Astrocyte (in vitro differentiated cells and primary cell): ENCODE data around the gene RMI2. TPM values are rescaled to one million over a fixed set of nuclear protein-coding genes. Genes with fewer than 3 reads are reported as not detected.

ENCODE experiments used
- DNase-seq: peaks from one replicate; pipeline ENCODE4 v3.0.0-alpha.2; 2010; ENCODE audit warnings: low read depth
- FAIRE-seq: peaks from 2 replicates; lab custom pipeline; 2011; peaks lifted over from hg19 to GRCh38; lab: Jason Lieb, UNC
- H2AFZ ChIP-seq: 2 replicates; pipeline ENCODE4 v1.6.0; 2012; ENCODE audit warnings: low read depth, low read length, inconsistent platforms
- H3K27ac ChIP-seq: 2 replicates; pipeline ENCODE4 v1.5.1; 2011; ENCODE audit warnings: low read depth, low read length, inconsistent platforms
- H3K27me3 ChIP-seq: 2 replicates; pipeline ENCODE4 v1.6.0; 2011; ENCODE audit warnings: low read length, inconsistent platforms; ENCODE audit not compliant: insufficient read depth
- H3K36me3 ChIP-seq: 2 replicates; pipeline ENCODE4 v1.5.1; 2011; ENCODE audit warnings: low read length, inconsistent platforms; ENCODE audit not compliant: insufficient read depth
- H3K4me1 ChIP-seq: 2 replicates; pipeline ENCODE4 v1.5.1; 2011; ENCODE audit warnings: low read length, inconsistent platforms; ENCODE audit not compliant: insufficient read depth
- H3K4me2 ChIP-seq: 2 replicates; pipeline ENCODE4 v1.6.0; 2012; ENCODE audit warnings: low read length, inconsistent platforms
- H3K4me3 ChIP-seq: 2 replicates; pipeline ENCODE4 v1.5.1; 2011; ENCODE audit warnings: low read depth, mild to moderate bottlenecking, low read length, inconsistent platforms; ENCODE audit not compliant: insufficient read depth
- H3K79me2 ChIP-seq: 2 replicates; pipeline ENCODE4 v1.6.0; 2012; ENCODE audit warnings: mild to moderate bottlenecking, low read length, inconsistent platforms; ENCODE audit not compliant: insufficient read depth
- H3K9ac ChIP-seq: 2 replicates; pipeline ENCODE4 v1.6.0; 2012; ENCODE audit warnings: mild to moderate bottlenecking, low read length, inconsistent platforms
- H3K9me3 ChIP-seq: 2 replicates; pipeline ENCODE4 v1.5.1; 2012; ENCODE audit warnings: low read depth, mild to moderate bottlenecking, low read length, inconsistent platforms; ENCODE audit not compliant: insufficient read depth
- H4K20me1 ChIP-seq: 2 replicates; pipeline ENCODE4 v1.6.0; 2012; ENCODE audit warnings: low read length, inconsistent platforms; ENCODE audit not compliant: insufficient read depth
- H3K27ac Mint-ChIP-seq: one replicate; pipeline ENCODE4 v1.8.0; 2021; ENCODE audit warnings: mild to moderate bottlenecking, mixed read lengths; ENCODE audit not compliant: unreplicated experiment
- H3K27me3 Mint-ChIP-seq: one replicate; pipeline ENCODE4 v1.8.0; 2021; ENCODE audit warnings: low read depth, mixed read lengths; ENCODE audit not compliant: unreplicated experiment
- H3K36me3 Mint-ChIP-seq: one replicate; pipeline ENCODE4 v1.8.0; 2021; ENCODE audit warnings: low read depth, mixed read lengths; ENCODE audit not compliant: unreplicated experiment
- H3K4me1 Mint-ChIP-seq: one replicate; pipeline ENCODE4 v1.8.0; 2021; ENCODE audit warnings: low read depth, mixed read lengths; ENCODE audit not compliant: unreplicated experiment
- H3K4me3 Mint-ChIP-seq: one replicate; pipeline ENCODE4 v1.8.0; 2021; ENCODE audit warnings: mild to moderate bottlenecking, moderate library complexity, mixed read lengths; ENCODE audit not compliant: unreplicated experiment
- H3K9me3 Mint-ChIP-seq: one replicate; pipeline ENCODE4 v1.8.0; 2021; ENCODE audit warnings: mild to moderate bottlenecking, mixed read lengths; ENCODE audit not compliant: unreplicated experiment
- CTCF ChIP-seq: IDR thresholded peaks from 2 replicates; pipeline ENCODE4 v1.5.1; 2011; ENCODE audit warnings: low read depth, mild to moderate bottlenecking, inconsistent platforms, low read length, moderate library complexity; ENCODE audit not compliant: insufficient read depth
- EZH2 ChIP-seq: IDR thresholded peaks from 2 replicates; pipeline ENCODE4 v1.6.1; 2012; ENCODE audit warnings: mild to moderate bottlenecking, low read length, inconsistent platforms; ENCODE audit not compliant: insufficient read depth
- total RNA-seq: library from RNA; stranded (reverse); gene quantifications from 2 replicates; pipeline ENCODE4 v1.2.1, GENCODE V29; 2021

RMI2 gene
- total RNA-seq, 1 donor from 2014 or later, result 7.8 TPM

DNA sequence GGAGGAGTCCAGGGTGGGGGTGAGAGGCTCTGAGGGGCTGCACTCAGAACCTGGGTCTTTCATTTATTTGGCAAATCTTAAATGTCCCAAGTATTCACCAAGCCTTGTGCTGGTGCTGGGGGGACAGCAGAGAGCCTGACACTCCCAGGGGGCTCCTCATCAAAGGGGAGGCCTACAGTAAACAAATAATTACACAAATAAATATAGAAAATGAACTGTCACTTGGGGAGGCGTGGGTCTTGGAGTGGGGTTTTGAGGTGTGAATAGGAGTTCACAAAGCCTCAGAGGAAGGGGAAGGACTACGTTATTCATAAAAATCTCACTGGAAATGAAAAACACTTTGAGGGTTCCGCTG lies 48.9 kb upstream of the RMI2 start:
- TF ChIP-seq EZH2 (no peak), CTCF (no peak)
- Histone ChIP-seq H3K4me2 (no peak overlapping the region), H3K79me2 (no peaks in the 10 kb centered on the region), H3K27ac (no peak overlapping the region), H3K4me1 (peaks cover 15% of the 10 kb centered on the region), H2AFZ (no peak overlapping the region), H3K9me3 (no peaks in the 10 kb centered on the region), H3K9ac (no peak overlapping the region), H3K4me3 (no peak overlapping the region), H3K27me3 (no peaks in the 10 kb centered on the region), H3K36me3 (no peaks in the 10 kb centered on the region), H4K20me1 (no peaks in the 10 kb centered on the region)
- Mint-ChIP-seq H3K4me3 (no peak overlapping the region), H3K9me3 (peaks cover 2% of the 10 kb centered on the region), H3K4me1 (peaks cover 16% of the 10 kb centered on the region), H3K27me3 (peaks cover 10% of the 10 kb centered on the region), H3K27ac (peak overlapping the region; percentile 3), H3K36me3 (no peaks in the 10 kb centered on the region)
- DNase-seq (no peak), FAIRE-seq (no peak)

GRCh38 chr16:11296706-11297491 lies 48.4 kb upstream of the RMI2 start:
- TF ChIP-seq CTCF (no peak), EZH2 (no peak)
- Mint-ChIP-seq H3K27me3 (peaks cover 7% of the 10 kb centered on the region), H3K27ac (peak overlapping the region; percentile 31), H3K9me3 (peaks cover 2% of the 10 kb centered on the region), H3K4me1 (peaks cover 19% of the 10 kb centered on the region), H3K4me3 (no peak overlapping the region), H3K36me3 (no peaks in the 10 kb centered on the region)
- FAIRE-seq (no peak), DNase-seq (peak; percentile 46)
- H3K4me2 ChIP-seq, result peak overlapping the region; percentile 67
- H3K9me3 ChIP-seq, result no peaks in the 10 kb centered on the region
- H3K36me3 ChIP-seq, result no peaks in the 10 kb centered on the region
- H3K79me2 ChIP-seq, result no peaks in the 10 kb centered on the region
- no peaks in the 10 kb centered on the region for H4K20me1 ChIP-seq
- peaks cover 15% of the 10 kb centered on the region for H3K4me1 ChIP-seq
- no peak overlapping the region for H3K27ac ChIP-seq
- no peak overlapping the region for H3K4me3 ChIP-seq
- H2AFZ ChIP-seq, result no peak overlapping the region
- H3K27me3 ChIP-seq, result no peaks in the 10 kb centered on the region
- no peak overlapping the region for H3K9ac ChIP-seq
